Cardiac fibroblast (primary cell): ENCODE results near the gene LYAR.

Experiments used
- DNase-seq, 2 donors: peaks; one replicate each; pipeline versions ENCODE4 v3.0.0 to v3.0.0-alpha.2; 2010; ENCODE audit warnings: low read depth in 2 of 2
- H3K4me3 ChIP-seq, 2 donors: replicated peaks in 1 of 2; 1 replicate in 1 of 2; 2 replicates in 1 of 2; pipeline ENCODE4 v1.5.1; 2011; ENCODE audit warnings: low read depth in 2 of 2, low read length in 2 of 2, mild to moderate bottlenecking in 2 of 2, moderate library complexity in 1 of 2
- TF ChIP-seq, protein P1 (sequence below): IDR thresholded peaks from one replicate; pipeline ENCODE4 v1.5.1; 2011; ENCODE audit warnings: low read depth, mild to moderate bottlenecking, low read length, inconsistent platforms

LYAR gene

DNA sequence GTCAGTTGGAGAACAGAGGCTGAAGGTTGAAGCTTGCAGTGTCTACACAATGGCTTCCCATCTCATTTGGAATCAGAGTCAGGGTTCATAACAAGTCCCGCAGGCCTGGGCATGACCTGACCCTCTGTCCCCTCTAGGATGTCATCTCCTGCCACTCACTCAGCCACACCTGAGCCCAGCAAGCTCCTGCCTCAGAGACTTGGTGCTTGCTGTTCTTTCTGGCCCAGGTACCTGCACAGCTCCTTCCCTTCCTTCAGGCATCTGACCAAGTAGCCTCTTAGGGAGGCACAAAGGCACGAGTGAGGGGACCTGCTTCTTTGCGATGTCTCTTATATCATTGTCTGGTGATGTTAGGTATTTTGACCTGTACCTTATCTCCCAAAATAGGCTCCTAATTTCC lies 9.1 kb upstream of the LYAR start:
- no peak overlapping the region for H3K4me3 ChIP-seq
- TF ChIP-seq, protein P1, sequence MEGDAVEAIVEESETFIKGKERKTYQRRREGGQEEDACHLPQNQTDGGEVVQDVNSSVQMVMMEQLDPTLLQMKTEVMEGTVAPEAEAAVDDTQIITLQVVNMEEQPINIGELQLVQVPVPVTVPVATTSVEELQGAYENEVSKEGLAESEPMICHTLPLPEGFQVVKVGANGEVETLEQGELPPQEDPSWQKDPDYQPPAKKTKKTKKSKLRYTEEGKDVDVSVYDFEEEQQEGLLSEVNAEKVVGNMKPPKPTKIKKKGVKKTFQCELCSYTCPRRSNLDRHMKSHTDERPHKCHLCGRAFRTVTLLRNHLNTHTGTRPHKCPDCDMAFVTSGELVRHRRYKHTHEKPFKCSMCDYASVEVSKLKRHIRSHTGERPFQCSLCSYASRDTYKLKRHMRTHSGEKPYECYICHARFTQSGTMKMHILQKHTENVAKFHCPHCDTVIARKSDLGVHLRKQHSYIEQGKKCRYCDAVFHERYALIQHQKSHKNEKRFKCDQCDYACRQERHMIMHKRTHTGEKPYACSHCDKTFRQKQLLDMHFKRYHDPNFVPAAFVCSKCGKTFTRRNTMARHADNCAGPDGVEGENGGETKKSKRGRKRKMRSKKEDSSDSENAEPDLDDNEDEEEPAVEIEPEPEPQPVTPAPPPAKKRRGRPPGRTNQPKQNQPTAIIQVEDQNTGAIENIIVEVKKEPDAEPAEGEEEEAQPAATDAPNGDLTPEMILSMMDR: no peak
- DNase-seq: no peak

DNA sequence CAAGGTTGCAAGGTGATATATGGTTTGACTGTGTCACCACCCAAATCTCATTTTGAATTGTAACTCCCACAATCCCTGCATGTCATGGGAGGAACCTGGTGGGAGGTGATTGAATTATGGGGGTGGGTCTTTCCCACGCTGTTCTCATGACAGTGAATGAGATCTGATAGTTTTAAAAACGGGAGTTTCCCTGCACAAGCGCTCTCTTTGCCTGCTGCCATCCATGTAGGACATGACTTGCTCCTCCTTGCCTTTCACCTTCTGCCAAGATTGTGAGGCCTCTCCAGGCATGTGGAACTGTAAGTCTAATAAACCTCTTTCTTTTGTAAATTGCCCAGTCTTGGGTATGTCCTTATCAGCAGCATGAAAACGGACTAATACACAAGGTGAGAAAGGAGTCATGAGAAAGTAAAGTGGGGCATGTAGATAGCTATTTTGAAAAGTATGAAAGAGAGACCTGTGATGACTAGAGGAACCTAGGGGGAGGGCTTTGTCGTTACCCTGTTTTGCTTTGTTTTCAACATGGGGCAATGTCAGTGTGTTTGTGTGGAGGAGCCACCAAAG lies 6.4 kb upstream of the LYAR start:
- TF ChIP-seq, protein P1: no peak
- DNase-seq: no peak
- no peak overlapping the region for H3K4me3 ChIP-seq

DNA sequence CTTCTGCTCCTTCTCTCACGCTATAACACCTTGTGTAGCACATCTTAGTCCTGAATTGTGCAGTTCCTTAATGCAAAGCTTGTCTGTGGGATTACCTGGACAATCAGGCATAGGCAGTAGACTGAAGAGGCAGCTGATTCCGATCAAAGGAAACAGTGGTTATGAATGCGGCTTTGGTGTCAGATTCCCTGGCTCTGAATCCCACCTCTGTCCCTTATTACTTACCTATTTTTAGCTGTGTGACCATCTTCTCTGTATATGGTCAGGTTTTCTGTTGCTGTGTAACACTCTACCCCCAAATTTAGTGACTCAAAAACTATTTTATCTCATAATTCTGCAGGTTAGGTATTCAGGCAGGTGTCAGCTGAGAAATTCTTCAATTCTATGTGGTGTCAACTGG lies 3.3 kb upstream of the LYAR start:
- H3K4me3 ChIP-seq: no peak overlapping the region
- DNase-seq: no peak
- TF ChIP-seq, protein P1: no peak

DNA sequence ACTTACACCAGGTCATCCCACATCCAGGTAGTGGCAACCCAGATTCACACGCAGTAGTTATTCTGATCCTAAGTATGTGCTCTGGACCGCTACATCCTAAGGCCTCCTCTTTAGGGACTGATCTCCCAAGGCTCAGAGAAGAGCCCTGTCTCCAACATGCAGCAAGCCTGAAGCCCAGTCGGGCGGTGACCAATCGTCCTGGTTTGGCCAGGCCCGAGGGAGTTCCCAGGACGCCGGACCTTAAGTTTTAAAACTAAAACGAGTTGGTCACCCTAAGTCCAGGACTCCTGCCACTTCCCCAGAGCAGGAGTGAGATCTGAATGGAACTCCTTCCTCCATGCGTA lies 385 bp downstream of the LYAR start:
- H3K4me3 ChIP-seq: peak overlapping the region; percentile 91 to 97
- peak in 1 of 2 donors; percentile 46 for DNase-seq
- TF ChIP-seq, protein P1: no peak

DNA sequence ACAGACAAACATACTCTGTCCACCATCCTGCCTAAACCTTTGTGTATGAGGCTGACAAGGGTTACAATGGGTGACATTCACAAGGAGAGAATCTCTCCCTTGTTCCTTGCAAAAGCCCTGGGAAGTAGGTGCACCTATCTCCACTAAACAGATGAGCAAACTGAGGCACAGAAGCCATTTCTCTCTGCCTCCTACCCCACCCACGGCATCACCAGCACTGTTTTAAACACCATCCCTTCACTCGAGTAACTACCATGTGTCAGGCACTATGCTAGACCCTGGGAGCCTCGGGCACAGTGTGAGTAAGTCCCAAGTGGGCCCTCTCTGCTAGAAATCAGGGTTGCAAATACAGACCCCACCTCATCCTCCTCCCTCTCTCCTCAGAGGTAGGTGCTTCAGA lies 899 bp downstream of the LYAR start:
- peak overlapping the region; percentile 91 to 97 for H3K4me3 ChIP-seq
- TF ChIP-seq, protein P1: no peak
- no peak for DNase-seq

DNA sequence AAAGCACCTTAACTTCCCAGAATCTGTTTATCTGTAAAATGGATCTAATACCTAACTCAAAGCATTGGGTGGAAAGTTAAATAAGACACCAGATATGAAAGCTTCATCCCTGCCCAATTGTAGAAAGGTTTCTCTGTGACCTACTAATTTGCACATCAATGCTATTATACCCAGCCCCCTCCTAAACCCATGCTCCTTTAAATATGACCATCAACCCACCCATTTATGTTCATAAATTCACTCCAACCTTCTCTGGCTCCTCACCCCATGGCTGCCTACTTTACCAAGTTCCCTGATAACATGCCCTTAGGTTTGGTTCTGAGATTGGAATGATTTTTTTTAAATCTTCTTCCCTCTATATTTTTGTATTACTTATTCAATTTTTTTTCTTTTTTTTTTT lies 1.9 kb downstream of the LYAR start:
- TF ChIP-seq, protein P1: no peak
- H3K4me3 ChIP-seq: no peak overlapping the region
- DNase-seq: no peak
